Cerebellar nuclear complex (tissue), 1 donor: ENCODE data around the gene PRR12.

Source experiments
- DNase-seq, 2 experiments: peaks; one replicate each; lab custom pipeline; 2025; lab: John Stamatoyannopoulos, UW

PRR12 gene

DNA sequence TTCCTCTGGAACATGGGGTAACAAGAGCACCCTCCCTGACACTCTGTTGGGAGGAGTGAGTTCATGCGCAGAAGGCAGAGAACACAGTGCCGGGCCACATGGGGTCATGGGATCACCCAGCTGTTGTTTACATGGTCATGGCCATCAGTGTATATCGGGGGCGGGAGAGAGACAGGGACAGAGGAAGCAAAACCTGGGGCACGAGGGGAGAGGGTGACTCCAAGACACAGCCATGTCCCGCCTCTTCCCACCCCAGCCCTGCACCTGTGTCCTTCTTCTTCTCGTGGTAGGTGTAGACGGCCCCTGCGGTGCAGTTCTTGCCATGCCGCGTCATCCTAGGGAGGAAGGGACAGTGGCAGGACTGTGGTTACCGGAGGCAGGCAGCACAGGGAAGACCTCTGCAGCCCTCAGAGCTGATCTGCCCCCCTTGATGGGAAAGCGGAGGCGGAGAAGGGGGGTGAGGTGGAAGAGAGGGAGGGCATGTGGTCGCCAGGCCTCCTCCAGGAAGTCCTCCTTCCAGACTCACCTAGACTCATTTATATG lies 30.6 kb upstream of the PRR12 start:
- no peak for DNase-seq

DNA sequence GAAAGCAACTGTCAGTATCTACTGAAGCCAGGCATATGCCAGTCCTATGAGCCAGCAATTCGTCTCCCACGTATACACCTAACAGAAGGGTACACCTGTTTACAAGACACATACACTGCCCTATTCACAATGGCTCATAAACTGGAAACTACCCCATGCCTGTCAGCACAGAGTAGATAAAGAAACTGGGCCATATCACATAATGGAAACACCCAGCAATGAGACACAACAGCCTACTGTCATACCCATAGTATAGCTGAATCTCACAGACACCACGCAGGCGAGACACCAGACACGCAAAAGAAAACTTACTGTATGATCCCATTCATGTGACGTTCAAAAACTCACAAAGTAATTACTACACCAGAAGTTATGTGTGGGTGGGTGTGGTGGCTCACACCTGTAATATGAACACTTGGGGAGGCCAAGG lies 26.4 kb upstream of the PRR12 start:
- DNase-seq, result no peak

DNA sequence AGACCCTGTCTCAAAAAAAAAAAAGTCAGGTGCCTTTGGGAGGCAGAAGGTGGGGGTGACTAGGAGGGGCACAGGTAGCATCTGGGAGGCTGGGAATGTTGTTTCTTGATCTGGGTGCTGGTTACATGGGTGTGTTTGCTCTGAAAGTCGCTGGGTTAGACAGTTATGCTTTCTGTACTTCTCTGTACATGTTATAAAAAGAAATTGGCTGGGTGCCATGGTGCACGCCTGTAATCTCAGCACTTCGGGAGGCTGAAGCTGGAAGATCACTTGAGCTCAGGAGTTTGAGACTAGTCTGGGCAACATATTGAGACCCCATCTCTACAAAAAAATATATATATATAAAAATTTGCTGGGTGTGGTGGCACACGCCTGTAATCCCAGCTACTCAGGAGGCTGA lies 25.7 kb upstream of the PRR12 start:
- DNase-seq, result no peak

GRCh38 chr19:49566302-49566701 lies 24.7 kb upstream of the PRR12 start:
- DNase-seq, result no peak

DNA sequence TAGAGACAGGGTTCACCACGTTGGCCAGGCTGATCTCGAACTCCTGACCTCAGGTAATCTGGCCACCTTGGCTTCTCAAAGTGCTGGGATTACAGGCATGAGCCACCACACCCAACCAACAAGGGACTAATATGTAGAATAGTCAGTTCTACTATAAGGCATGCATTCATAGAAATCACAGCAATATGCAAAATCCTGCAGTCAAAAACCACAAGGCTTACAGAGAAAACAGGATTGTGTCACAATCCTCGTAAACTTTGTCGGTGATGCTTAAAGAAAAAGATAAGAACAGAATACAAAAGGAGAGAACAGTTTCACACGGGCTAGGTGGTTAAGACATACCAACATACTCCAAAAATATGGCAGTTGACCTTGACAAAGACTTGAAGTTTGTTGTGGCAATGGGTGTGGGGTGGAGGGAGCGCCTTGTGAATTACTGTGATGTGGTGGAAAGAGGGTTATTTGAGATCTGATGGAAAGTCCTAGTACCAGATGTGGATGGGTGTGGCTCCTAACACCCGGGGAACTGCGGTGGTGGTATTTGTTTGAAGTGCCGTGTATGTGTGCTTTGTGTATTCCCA lies 23.0 kb upstream of the PRR12 start:
- DNase-seq, result no peak

GRCh38 chr19:49570138-49570856 lies 20.7 kb upstream of the PRR12 start:
- DNase-seq, result no peak

GRCh38 chr19:49570997-49571676 lies 19.8 kb upstream of the PRR12 start:
- DNase-seq, result no peak

DNA sequence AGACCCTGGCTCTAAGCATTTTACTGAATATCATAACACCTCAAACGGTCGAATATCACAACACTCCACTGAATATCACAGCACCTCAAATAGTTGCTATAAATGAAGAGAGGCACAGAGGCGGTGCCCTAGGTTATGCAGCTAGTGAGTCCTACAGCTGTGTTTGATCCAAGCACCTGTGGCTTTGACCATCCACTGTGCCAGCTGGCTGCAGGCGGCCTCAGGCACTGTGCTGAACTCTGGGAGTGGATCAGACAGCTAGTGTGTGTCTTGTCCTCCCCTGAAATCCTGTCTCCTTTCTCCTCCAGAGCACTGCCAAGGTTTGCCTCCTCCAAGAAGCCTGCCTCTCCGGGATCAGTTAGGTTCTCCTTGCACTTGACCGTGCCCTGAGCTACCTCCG lies 18.0 kb upstream of the PRR12 start:
- DNase-seq, result no peak

DNA sequence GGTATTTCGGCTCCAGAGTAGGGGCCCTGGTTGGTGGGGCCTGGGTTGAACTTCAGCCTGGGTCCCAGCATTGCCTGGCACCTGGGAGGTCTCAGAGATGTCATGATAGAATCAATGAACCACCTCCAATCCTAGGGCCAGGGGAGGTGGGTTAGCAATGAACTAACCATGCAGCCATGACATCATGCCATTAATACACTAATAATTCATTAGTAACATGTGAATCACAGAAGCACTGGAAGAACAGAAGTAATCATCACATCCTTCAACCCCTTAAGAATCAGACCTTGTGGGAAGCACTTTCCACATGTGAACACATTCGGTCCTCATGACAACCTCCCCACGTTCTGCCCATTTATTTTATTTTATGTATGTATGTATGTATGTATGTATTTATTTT lies 17.6 kb upstream of the PRR12 start:
- DNase-seq, result no peak

GRCh38 chr19:49574206-49574755 lies 16.7 kb upstream of the PRR12 start:
- DNase-seq, result no peak

- DNase-seq, result no peak
These were observed 11.8 kb upstream of the PRR12 start for GRCh38 chr19:49579193-49579592.

DNA sequence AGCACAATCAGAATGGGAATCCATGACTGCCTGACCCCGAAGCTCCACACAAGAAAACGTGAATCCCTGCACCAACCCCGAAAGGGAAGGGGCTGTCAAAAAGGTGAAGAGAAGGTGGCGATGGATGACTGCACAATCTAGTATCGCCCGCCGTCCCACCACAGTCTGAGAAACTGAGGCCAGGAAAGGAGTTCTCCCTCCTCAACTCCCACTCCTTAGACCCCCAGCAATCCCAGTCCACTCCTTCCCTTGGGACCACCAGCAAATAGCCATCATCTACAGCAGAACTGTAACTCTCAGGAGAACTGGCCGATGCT lies 11.1 kb upstream of the PRR12 start:
- DNase-seq, result no peak

DNA sequence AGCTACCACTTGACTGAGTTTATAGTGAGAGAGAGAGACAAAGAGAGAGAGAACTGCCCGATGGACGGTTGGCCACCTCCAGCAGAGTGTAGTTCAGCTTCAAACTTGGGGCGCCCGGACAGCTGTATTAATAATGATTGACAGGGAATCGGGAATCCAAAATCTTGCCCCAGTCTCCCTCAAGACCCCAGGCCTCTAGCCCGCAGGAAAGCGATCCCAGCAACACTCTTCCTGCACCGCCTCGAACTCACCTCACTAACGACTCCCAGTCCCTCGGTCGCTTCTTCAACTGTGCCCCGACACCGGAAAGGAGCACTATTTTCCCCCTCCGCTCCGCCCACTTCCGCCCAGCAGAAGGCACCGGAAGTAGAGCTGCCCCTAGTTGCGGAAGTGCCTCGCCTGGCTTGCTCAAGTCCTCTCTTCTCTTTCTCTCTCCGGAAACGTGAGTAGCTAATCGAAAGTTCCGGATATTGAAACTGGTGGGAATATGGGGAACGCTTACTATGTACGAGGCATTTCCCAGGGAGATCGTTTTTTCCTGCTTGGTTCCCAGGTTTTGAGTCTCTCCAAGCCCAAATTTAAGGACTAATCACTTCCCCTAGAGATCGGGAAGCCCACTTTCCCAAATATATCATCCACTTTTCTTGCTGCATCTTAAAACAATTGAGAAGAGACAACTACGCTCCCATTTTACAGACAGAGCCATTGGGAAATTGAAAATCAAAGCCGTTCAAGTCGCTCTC lies 10.5 kb upstream of the PRR12 start, which contains the start of gene NOSIP:
Gene NOSIP, minus strand, starts transcription at position 293 of the 743 bp plus-strand sequence. CDS start 19,865 bp downstream, outside the sequence.
- peak; percentile 42 to 84 for DNase-seq

GRCh38 chr19:49581007-49581508 lies 9.9 kb upstream of the PRR12 start, which contains the start of gene PRRG2:
Gene PRRG2, plus strand, starts transcription at chr19:49581316. Its CDS starts 1,904 bp downstream, at chr19:49583220.
- no peak for DNase-seq

DNA sequence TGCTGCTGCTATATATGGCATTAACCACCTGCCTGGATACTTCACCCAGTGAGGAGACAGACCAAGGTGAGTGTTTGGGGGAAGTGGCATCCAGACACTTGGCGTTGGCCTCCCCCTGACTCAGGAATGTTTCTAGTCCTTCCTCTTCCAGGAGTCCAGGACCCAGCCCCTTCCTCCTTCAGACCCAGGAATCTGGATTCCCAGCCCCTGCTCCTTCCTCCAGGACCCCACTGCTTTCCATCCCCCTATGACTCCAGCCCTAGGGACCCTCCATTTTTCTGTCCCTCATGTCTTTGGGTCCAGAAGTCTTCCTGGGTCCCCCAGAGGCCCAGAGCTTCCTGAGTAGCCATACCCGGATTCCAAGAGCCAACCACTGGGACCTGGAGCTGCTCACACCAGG lies 7.7 kb upstream of the PRR12 start:
- no peak for DNase-seq

- no peak for DNase-seq
These were observed 6.0 kb upstream of the PRR12 start for GRCh38 chr19:49585023-49585422.

GRCh38 chr19:49587227-49587626 lies 3.8 kb upstream of the PRR12 start:
- no peak for DNase-seq

GRCh38 chr19:49588365-49589122 lies 2.4 kb upstream of the PRR12 start:
- no peak for DNase-seq

DNA sequence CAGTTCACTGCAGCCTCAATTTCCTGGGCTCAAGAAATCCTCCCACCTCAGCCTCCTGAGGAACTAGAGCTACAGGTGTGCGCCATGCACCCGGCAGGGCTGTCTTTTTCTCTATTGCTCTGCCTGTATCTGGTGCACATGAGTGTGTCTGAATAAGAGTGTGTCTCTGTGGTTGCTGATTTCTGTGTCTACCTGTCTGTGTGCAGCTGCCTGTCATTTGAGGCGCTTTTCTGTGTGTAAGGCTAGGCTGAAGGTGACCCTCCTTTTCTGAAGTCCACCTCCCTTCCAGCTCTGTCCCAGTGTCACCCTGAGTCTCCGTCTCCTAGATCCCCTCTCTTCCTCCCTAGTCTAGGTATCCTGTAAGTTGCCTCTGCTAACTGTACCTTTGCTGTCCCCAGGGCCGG lies 1.5 kb upstream of the PRR12 start:
- no peak for DNase-seq

DNA sequence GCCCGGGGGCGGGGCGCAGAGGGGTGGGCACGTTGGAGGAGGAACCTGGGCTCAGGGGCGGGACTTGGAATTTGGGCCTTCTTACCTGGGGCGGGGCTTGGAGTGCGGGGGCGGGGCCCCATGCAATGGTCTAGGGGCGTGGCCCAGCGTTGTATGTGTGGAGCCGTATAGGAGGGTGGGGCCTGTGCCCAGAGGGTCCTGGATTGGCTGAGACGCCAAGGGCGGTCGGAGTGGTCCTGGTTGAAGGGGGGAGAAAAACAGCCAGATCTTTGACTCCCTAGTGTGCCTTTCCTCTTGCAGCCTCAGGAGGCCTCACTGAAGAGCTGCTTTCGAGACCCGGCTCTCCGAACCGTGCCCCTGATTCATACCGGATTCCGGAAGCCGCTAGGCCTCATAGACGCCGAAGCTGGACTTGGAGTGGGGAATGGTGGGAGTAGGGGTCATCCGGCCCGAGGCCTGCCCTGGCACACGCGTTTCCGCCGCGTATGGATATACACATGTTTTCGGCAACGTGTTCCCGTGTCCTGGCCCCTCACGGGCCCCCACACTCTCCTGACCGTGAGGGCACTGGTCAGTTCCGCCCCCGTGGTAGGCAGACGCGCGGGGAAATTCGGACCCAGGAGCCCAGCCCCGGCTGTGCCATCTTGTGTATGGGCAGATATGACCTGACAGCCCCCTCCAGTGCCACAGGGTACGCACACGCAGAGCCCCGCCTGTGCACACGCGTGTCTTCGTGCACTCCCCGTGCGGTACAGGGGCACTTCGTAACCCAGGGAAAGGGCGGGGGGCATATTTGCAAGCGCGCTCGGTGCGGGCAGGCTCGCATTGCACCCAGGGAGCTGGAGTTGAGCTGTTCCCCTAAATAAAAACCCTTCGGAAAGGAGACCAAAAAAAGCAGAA lies 661 bp upstream of the PRR12 start:
- peak; percentile 62 to 81 for DNase-seq
